Hepatocyte (in vitro differentiated cells): Measurements from ENCODE around the gene ESPNL.

ENCODE experiments used
- EZH2 ChIP-seq: fragments of 200-600 bp; sonication (generic); IDR thresholded peaks from 2 replicates; pipeline ENCODE4 v1.6.1; 2016; ENCODE audit warnings: antibody characterized with exemption, mild to moderate bottlenecking, borderline replicate concordance
- EZH2phosphoT487 ChIP-seq: fragments of 200-600 bp; sonication (generic); IDR thresholded peaks from one replicate; pipeline ENCODE4 v1.6.1; 2018; ENCODE audit warnings: antibody characterized with exemption, mild to moderate bottlenecking, low read depth, moderate library complexity; ENCODE audit not compliant: unreplicated experiment, severe bottlenecking
- TF ChIP-seq, protein P1 (sequence below): fragments of 200-600 bp; sonication (generic); IDR thresholded peaks from 2 replicates; pipeline ENCODE4 v1.5.1; 2016; ENCODE audit warnings: antibody characterized with exemption, mild to moderate bottlenecking; ENCODE audit not compliant: poor library complexity

GRCh38 chr2:238122287-238123217, 22.4 kb downstream of the ESPNL start:
- TF ChIP-seq, protein P1, sequence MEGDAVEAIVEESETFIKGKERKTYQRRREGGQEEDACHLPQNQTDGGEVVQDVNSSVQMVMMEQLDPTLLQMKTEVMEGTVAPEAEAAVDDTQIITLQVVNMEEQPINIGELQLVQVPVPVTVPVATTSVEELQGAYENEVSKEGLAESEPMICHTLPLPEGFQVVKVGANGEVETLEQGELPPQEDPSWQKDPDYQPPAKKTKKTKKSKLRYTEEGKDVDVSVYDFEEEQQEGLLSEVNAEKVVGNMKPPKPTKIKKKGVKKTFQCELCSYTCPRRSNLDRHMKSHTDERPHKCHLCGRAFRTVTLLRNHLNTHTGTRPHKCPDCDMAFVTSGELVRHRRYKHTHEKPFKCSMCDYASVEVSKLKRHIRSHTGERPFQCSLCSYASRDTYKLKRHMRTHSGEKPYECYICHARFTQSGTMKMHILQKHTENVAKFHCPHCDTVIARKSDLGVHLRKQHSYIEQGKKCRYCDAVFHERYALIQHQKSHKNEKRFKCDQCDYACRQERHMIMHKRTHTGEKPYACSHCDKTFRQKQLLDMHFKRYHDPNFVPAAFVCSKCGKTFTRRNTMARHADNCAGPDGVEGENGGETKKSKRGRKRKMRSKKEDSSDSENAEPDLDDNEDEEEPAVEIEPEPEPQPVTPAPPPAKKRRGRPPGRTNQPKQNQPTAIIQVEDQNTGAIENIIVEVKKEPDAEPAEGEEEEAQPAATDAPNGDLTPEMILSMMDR: no peak
- TF ChIP-seq EZH2phosphoT487: no peak
- no peak for TF ChIP-seq EZH2
